Measurements from ENCODE around the gene CD34. TPM values are rescaled to one million over a fixed set of nuclear protein-coding genes. Genes with fewer than 3 reads are reported as not detected.
A peak's percentile ranks its signal among the peaks of the same experiment; 100 is the strongest.

The CD34 gene, protein sequence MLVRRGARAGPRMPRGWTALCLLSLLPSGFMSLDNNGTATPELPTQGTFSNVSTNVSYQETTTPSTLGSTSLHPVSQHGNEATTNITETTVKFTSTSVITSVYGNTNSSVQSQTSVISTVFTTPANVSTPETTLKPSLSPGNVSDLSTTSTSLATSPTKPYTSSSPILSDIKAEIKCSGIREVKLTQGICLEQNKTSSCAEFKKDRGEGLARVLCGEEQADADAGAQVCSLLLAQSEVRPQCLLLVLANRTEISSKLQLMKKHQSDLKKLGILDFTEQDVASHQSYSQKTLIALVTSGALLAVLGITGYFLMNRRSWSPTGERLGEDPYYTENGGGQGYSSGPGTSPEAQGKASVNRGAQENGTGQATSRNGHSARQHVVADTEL
- 0.14 and 0.26 TPM in 2 replicates for total RNA-seq
- long read RNA-seq: 0 reads

DNA sequence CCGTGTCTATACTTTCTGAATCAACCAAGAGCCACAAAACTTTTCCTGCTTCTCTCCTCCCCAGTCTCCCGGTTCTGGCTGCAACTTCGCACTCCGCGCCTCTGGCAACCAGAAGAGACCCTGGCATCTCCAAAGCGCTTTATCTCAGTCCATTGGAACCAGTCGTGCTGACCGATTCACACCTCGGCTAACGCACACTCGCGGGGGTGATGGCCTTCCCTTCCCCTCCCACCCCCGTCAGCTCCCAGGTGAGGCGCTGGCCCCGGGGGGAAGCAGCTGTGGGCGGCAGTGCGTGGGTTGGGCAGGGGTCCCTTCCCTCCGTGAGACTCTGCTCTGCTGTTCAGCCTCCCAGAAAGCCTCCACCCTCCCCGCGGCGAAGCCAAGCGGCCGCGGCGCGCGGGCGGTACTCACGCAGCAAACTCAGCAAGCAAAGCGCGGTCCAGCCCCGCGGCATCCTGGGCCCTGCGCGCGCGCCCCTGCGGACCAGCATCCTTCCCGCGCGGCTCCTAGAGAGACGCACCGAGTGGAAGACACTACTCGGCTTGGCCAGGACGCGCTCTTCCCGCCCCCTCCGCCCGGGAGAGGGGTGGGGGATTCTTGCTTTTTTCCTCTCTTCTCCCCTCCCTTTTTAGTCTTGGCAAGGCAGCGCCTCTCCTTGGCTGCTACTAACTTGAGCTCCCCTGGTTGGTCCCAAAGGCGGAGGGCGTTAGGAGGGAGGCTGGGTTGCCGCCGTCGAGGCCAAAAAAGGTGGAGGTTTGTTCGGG lies at the start of gene CD34:
TSS of gene CD34 (minus strand) at position 535 of the 764 bp plus-strand sequence. CDS start at position 490, 45 bp downstream.
- TF ChIP-seq, protein P1, sequence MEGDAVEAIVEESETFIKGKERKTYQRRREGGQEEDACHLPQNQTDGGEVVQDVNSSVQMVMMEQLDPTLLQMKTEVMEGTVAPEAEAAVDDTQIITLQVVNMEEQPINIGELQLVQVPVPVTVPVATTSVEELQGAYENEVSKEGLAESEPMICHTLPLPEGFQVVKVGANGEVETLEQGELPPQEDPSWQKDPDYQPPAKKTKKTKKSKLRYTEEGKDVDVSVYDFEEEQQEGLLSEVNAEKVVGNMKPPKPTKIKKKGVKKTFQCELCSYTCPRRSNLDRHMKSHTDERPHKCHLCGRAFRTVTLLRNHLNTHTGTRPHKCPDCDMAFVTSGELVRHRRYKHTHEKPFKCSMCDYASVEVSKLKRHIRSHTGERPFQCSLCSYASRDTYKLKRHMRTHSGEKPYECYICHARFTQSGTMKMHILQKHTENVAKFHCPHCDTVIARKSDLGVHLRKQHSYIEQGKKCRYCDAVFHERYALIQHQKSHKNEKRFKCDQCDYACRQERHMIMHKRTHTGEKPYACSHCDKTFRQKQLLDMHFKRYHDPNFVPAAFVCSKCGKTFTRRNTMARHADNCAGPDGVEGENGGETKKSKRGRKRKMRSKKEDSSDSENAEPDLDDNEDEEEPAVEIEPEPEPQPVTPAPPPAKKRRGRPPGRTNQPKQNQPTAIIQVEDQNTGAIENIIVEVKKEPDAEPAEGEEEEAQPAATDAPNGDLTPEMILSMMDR (conservative IDR thresholded peaks at IDR 0.05): no peak
- peaks cover 15% of the 10 kb centered on the region for H3K4me1 Mint-ChIP-seq
- peaks cover 55% of the 10 kb centered on the region for H3K27me3 Mint-ChIP-seq (ENCODE audit: low read depth)
- H3K36me3 Mint-ChIP-seq (ENCODE audit: low read depth): no peaks in the 10 kb centered on the region
- peak within 1 kb of the TSS; percentile 73 for H3K4me3 Mint-ChIP-seq
- H3K9me3 Mint-ChIP-seq: no peaks in the 10 kb centered on the region
- DNase-seq (ENCODE audit: low read depth, low spot score): peak; percentile 25
- H3K27ac Mint-ChIP-seq (ENCODE audit: unreplicated experiment): no peak within 1 kb of the TSS

DNA sequence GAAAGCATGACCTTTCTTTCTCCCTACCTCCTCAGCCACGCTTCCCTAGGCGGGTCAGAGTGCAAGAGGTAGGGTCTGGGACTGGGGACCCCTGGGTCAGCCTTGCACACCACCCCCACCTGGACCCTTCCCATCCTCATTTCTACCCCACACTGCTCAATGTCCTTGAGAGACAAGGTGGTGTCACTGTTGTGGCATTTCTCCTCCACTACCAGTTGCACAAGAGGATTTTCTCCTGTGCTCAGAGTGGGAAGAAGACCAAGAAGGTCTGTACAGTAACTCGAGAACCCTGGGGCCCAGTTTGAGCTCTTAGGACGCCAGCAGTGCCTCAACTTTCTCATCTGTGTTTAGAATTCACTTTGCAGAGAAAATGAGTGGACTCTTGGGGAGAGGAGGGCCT lies 49.4 kb upstream of the CD34 start:
- Mint-ChIP-seq H3K27me3 (ENCODE audit: low read depth) (peaks cover 74% of the 10 kb centered on the region), H3K4me1 (peaks cover 18% of the 10 kb centered on the region), H3K9me3 (no peaks in the 10 kb centered on the region), H3K4me3 (peak overlapping the region; percentile 83), H3K27ac (ENCODE audit: unreplicated experiment) (no peak overlapping the region), H3K36me3 (ENCODE audit: low read depth) (no peaks in the 10 kb centered on the region)
- TF ChIP-seq, protein P1 (conservative IDR thresholded peaks at IDR 0.05): no peak
- DNase-seq (ENCODE audit: low read depth, low spot score): no peak

DNA sequence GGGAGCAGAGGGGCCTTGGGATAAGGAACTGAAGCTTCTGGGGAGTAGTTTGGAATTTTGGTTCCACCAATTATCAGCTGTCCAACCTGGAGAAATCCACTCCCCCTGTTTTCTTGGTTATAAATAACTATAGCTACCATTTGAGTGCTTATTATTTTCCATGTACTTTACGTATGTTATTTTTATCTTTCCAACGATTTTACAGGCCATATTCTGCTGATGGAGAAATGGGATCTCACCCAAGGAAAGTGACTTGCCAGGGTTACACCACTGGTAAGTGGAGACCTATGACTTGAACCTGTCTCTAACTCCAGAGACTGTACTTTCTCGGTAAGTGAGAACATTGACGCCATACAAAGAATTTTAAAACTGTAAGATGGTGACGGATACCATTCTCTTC lies 49.0 kb upstream of the CD34 start:
- TF ChIP-seq, protein P1 (conservative IDR thresholded peaks at IDR 0.05): no peak
- Mint-ChIP-seq H3K9me3 (no peaks in the 10 kb centered on the region), H3K36me3 (ENCODE audit: low read depth) (no peaks in the 10 kb centered on the region), H3K27ac (ENCODE audit: unreplicated experiment) (no peak overlapping the region), H3K4me1 (peaks cover 16% of the 10 kb centered on the region), H3K4me3 (peak overlapping the region; percentile 83), H3K27me3 (ENCODE audit: low read depth) (peaks cover 75% of the 10 kb centered on the region)
- DNase-seq (ENCODE audit: low read depth, low spot score): no peak

DNA sequence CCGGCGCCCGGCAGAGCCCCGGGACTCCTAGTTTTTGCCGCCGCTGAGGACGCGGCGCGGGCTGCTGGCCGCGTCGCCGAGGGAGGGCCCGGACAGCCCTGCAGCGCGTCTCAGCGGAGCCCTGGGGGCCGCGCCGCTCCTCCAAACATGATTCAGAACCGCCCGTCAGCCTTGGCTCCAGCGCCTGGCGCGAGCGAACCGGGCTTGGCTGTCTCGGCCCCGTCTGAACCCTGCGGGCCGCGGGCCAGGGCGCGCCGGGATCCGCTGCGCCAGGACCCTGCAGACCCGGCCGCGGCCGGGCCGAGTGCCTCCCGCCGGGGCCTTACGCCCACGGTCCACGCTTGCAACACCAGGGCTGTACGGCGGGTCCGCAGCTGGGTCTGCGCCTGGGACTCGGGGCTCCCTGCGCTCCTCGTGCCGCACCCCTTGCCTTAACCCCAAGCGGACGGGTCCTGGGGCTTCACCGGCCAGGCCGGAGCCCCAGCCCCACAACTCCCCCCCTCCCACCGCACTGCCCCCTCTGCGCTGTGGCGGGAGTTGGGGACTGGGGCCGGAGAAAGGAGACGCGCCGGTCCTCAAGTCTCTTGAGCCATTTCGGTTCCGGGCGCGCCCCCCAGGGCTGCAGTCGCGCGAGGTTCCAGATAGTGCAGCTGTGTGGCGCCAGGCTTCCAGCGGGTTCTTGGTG lies 48.4 kb upstream of the CD34 start:
- H3K4me3 Mint-ChIP-seq: peak overlapping the region; percentile 83
- H3K9me3 Mint-ChIP-seq: no peaks in the 10 kb centered on the region
- H3K4me1 Mint-ChIP-seq: peaks cover 11% of the 10 kb centered on the region
- TF ChIP-seq, protein P1 (conservative IDR thresholded peaks at IDR 0.05): no peak
- peak; percentile 41 for DNase-seq (ENCODE audit: low read depth, low spot score)
- H3K27ac Mint-ChIP-seq (ENCODE audit: unreplicated experiment): no peak overlapping the region
- no peaks in the 10 kb centered on the region for H3K36me3 Mint-ChIP-seq (ENCODE audit: low read depth)
- peaks cover 75% of the 10 kb centered on the region for H3K27me3 Mint-ChIP-seq (ENCODE audit: low read depth)

DNA sequence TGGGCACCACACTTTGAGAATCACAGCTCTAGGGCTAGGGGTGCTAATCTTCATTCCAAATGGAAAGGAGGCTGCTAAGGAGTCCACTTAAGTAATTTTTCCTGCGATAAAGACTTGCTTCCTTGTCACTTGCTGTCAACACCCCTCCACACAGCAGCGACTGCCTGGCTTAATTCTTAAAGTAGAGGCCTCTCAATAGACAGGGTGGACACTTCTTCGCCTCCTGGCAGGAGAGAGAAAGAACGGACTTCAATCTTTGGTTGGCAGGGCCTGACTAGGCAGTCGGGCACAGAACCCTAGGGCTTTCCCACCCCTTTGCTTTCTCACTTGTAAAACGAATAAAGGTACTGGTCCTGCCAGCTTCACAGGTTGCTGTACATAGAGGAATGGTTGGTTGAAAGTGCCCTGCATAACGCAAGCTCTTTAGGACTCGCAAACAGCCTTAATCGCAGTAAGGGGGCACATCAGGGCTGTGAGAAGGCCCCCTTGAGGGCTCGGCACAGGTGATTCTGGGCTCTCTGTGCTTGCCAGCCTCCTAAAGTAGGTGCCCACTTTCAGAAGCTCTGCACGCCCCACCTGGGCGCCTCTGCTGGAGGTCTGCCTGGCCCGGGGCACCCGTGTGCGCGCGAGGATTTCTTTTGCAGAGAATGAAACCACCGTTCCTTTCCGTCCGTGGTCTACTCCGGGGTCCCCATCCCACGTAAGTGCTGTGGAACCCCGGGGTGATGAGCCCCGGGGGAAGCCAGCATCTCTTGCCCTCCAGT lies 47.6 kb upstream of the CD34 start:
- Mint-ChIP-seq H3K36me3 (ENCODE audit: low read depth) (no peaks in the 10 kb centered on the region), H3K4me1 (peaks cover 11% of the 10 kb centered on the region), H3K4me3 (peak overlapping the region; percentile 21), H3K9me3 (no peaks in the 10 kb centered on the region), H3K27ac (ENCODE audit: unreplicated experiment) (no peak overlapping the region), H3K27me3 (ENCODE audit: low read depth) (peaks cover 73% of the 10 kb centered on the region)
- TF ChIP-seq, protein P1 (conservative IDR thresholded peaks at IDR 0.05): no peak
- no peak for DNase-seq (ENCODE audit: low read depth, low spot score)
